HUDEP-2 (cell line): ENCODE measurements around the gene RPL12.

Source experiments
- DNase-seq, 76 experiments: peaks; one replicate each; lab custom pipeline; 2025; ENCODE audit not compliant: unreplicated experiment in 76 of 76; lab: John Stamatoyannopoulos, UW

RPL12 gene

GRCh38 chr9:127450830-127451607, at the start of gene RPL12, which contains the start of gene LRSAM1:
TSS of gene RPL12 (minus strand) at chr9:127451406. CDS start at chr9:127451317, 89 bp downstream.
TSS of gene LRSAM1 (plus strand) at chr9:127451510. CDS start at chr9:127454528, 3,018 bp downstream.
- peak; percentile 43 to 98 (median 91) for DNase-seq

- no peak for DNase-seq
Observed at GRCh38 chr9:127500862-127501261, 49.7 kb upstream of the RPL12 start.

GRCh38 chr9:127500399-127500798, 49.2 kb upstream of the RPL12 start:
- no peak for DNase-seq

DNA sequence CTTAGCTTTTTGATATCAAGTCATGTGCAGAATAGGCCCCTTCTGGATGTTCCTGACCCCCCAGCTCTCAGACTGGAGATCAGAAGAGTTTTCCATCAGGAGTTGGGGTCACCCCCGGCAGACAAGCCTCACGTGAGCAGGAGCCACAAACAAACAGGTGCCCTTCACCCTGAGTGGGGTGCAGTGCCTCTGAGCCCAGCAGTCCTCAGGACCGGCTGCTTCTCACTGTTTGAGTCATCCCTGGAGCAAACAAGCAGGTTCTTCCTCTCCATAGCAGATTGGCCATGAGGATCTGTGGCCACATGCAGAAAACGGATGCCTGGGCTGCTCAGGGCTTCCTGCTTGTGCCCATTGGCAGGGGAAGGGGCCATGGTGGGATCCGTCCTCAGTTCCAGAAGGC, 47.1 kb upstream of the RPL12 start:
- DNase-seq = no peak

DNA sequence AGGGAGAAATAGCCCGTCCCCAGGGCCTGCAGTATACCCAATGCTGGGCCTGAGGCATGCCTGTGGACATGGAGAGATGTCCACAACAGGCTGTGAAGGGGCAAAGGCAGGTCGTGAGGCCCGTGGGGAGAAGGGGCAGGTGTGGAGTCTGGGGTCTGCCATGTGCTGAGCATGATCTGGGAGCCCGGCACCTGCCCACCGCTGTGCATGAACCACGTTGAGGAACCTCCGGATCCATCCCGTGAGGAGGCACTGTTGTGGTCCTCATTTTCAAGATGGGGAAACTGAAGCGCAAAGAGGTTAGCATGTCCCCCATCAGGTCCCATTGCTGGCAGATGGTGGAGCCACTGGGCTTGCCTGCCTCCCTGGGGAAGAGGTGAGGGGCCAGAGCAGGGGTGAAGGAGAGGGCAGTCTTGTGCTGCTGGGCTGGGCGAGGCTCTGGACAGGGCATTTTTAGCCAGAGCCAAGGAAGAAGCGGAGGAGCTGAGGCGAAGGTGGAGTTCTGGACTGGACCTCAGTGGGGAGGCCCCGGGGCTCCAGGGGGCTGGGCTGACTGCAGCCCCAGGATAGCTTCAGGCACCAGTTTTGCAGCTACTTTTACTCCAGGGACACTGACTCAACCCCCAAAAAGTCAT, 46.6 kb upstream of the RPL12 start:
- no peak for DNase-seq

GRCh38 chr9:127496974-127497373, 45.8 kb upstream of the RPL12 start:
- no peak for DNase-seq

DNA sequence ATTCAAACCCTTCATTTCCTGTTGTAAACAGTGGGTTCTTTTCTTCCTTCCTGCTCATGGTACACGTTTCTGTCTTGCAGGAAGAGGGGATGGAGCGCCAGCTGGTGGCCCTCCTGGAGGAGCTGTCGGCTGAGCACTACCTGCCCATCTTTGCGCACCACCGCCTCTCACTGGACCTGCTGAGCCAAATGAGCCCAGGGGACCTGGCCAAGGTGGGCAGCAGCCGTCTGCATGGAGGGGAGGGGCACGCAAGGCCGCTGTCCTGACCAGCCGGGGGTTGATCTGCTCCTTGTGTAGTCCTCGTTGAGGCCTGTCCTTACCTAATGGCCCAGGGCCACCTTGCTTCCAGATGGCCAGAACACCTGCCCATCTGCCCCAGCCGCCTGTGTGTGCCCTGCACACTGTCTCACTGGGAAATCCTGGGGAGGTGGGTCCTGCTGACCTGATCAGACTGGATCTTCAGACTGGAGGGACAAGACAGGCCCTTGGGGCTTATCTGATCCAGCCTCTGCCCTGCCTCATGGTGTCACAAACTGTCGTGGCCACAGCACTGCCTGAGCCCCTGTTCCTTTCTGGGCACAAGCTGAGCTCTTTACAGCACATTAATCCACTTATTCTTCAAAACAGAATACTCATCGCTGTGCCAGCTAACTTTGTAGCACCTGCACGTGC, 44.8 kb upstream of the RPL12 start:
- peak in 8 of 76 experiments; percentile 6 to 50 (median 10) for DNase-seq

- no peak for DNase-seq
Observed at GRCh38 chr9:127494304-127494702, 43.1 kb upstream of the RPL12 start.

DNA sequence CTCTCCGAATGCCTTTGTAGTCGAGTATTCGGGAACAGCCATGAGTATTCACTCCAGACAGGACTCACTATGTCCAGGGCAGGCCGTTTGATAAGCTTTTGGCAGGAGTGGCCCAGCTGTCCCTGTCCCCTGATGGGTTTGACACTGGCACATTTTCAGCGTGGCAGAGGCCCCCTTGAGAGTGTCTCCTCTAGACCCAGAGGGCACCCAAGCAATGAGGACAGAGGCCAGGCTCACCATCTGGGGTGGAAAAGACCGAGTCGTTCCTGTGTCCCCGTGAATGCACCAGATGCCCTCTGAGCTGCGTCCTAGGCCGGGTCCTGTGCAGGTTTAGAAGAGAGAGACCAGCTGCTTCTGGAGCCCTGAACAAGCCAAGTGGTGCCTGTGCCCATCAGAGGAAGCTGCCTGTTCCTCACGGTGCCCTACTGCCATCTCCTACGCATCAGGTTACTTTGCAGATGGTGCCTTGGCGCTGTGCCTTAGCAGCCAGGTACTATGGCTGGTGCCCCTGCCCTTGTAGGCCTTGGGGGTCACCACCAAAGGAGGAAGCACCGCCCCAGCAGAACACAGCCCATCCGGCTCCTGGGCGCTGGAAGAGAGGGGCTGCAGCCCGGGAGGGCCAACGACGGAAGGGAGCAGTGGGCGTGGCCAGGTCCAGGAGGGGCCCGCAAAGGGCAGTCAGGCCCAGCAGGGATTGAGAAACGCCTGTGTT, 42.5 kb upstream of the RPL12 start:
- no peak for DNase-seq

DNA sequence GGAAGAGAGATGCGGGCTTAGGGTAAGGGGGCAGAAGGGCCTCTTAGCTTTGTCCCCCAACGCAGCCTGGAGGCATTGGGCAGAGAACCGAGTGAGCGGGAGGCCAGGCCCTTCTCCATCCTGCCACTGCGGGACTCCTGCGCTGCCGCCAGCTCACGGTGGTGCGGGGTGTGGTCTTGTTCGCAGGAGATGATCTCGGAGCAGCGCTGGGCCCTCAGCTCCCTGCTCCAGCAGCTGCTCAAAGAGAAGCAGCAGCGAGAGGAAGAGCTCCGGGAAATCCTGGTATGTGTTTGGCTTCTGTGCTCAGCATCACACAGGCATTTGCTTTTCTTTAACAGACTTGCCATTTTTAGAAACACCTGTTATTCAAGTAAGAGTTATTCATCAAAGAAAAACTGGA, 41.4 kb upstream of the RPL12 start:
- no peak for DNase-seq

DNA sequence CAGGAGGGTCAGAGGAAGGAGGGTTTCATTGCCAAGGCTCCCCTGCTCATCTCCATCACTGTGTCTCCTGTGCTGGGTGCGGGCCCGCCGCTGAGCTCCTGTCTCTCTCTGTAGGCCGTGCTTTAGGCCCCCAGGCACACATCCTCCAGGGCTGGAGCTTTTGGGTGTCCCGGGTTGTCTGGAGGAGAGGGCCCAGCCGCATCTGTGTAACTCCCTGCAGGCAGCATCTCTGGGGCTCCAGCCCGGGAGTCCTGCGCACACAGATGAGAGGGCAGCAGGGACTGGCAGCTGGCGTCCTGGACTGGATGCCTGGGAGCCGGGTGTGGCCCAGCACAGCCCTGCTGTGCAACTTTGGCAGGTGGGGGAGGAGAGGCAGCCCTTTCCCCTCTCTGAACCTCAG, 40.3 kb upstream of the RPL12 start:
- no peak for DNase-seq

DNA sequence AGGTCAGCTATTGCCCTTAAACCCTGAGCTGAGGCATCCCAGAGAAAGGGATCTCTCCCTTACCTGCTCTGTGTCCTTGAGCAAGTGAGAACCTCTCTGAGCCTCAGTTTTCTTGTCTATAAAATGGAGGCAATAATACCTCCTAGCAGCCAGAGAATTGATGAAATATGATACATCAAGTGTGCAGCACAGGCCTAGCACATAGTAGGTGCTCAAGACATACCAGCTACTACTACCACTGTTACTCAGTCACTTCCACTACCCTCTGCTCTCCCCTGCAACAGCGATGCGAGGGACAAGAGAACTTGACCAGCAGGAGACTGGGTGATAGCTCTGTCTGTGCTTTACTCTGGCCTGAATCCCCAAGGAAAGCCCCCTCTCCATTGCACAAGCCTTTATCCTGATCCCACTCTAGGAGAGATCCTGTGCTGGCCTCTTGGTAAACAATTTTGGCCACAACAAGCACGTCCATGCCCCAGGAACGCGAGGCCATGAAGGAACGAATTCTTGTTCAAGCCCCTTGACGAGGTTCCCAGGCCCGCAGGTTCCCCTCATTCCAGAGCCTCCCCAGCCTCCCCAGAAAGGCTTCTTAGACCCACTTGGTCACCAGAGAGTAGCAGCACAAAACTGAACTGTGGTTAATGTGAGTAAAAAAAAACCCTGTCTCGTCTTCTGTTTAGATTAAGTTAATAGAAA, 39.5 kb upstream of the RPL12 start:
- no peak for DNase-seq

DNA sequence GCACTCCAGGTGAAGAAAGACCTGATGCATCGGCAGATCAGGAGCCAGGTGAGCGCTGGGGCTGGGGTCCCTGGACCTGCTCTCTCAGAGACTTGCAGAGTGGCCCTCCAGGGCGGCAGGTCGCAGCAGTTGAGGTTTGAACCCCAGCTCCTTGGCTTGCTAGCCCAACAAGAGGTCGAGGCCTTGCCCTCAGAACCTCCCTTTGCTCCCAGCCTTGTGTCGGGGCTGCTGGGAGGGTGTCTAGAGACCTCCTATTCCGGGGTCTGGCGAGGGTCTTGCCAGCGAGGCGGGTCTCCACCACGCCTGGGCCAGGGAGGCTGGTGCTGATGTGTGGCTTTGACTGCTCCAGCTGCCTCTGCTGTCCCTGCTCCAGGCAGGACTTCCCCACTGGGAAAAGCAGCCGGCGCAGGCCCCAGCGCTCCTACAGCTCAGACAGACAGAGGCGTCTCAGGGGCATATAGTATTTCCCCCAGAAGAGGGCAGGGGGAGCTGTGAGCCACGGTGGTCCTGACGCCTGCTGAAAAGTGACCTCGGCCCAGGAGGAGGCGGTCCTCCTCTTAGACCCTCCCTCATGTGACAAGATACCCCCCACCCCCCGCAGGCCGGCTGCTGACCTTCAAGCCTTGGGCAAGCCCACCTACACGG, 38.4 kb upstream of the RPL12 start:
- no peak for DNase-seq

DNA sequence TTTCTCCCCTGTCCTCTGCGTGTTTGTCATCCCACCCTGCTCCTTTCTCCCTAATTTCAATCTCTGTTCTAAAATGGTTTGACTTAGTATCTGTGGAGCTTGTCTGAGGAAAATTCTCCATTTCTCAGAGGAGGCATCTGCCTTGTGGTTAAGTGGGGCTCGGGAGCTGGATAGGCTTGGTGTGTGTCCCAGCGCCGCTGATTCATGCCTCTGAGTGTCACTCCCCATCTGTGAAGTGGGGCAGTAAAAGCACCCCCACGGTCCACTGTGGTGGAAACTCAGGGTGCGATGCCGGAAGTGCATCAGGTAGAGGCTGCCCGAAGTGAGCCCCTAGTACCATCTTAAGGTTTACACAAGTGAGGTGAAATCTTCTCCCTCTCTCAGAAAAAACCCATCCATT, 37.7 kb upstream of the RPL12 start:
- DNase-seq = no peak

GRCh38 chr9:127485995-127486394, 34.8 kb upstream of the RPL12 start:
- DNase-seq = no peak

DNA sequence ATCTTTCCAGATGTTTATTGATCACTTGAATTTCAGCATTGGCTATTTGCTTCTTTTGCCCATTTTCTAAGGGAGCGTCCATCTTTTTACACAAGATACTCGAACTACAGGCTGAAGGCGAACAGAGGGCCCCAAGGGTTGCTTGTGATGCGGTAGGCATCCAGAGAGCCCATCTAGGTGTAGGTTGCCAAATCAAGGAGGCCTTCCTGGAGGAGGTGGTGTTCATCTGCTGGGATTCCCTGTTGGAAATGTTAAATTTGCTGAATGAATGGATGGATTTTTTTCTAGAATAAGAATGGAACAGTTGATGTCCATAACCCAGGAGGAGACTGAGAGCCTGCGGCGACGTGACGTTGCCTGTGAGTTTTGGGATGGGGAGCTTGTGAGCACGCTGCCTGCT, 31.5 kb upstream of the RPL12 start:
- no peak for DNase-seq

DNA sequence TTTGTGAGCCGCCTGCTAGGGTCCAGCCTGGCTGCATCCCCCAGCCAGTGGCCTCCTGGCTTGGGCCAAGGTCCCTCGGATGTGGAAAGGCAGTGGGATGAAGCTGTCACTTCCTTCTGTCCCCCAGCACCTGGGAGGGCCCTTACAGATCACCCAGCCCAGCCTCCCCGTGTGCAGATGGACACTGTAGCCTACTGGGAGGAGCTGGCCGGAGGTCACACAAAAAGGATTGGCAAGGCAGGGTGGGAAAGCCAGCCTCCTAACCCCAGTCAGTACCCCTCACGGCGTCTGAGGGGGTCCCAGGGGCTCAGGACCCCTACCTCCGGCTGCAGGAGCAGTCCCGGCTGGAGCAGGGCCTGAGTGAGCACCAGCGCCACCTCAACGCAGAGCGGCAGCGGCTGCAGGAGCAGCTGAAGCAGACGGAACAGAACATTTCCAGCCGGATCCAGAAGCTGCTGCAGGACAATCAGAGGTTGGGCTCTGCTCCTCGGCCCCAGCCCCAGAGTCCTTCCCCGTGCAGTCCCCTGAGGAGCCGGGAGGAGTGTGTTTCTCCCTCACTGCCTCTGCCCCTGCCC, 28.4 kb upstream of the RPL12 start:
- DNase-seq = no peak

GRCh38 chr9:127474592-127474991, 23.4 kb upstream of the RPL12 start:
- no peak for DNase-seq

DNA sequence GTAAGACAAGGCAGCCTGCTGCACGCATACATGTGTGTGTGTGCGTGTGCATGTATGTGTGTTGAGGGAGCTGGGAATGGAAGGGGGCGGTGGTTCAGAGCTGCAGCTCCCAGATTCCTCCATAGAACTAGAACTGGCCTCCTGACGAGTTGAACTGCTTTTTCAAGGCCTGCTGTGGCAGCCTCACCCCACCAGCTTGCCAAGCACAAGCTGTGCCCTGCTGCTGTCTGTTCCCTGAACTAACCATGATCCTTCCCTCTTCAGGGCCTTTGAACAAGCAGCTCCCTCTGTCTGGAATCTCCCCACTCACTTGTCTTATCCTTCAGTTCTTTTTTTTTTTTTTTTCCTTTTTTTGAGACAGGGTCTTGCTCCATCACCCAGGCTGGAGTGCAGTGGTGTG, 22.7 kb upstream of the RPL12 start:
- no peak for DNase-seq

DNA sequence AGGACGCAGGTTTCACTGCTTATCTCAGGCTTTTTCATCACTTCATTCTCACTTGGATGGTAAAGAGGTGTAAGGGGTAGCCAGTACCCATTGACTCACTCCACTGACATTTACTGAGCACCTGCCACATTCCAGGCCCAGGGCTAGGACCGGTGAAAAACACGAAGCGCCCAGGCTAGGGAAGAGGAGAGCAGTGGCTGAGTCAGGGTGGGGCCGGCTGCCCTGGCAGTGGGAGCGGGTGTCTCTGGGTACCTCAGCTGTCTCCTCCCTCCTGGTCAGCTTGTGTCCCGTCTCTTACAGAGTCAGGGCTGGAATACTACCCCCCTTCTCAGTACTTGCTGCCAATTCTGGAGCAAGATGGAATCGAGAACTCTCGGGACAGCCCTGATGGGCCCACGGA, 22.3 kb upstream of the RPL12 start:
- DNase-seq = no peak
